Psoas muscle (tissue), 8 donors: ENCODE data around the gene SIRT3. TPM values are rescaled to one million over a fixed set of nuclear protein-coding genes. Genes with fewer than 3 reads are reported as not detected.

ENCODE experiments used
- ATAC-seq, 4 donors: fragments of 200-7000 bp; cut with Tn5 transposase; one replicate each; pipeline ENCODE4 v1.9.1; 2020; ENCODE audit warnings: moderate library complexity in 3 of 4, mild to moderate bottlenecking in 2 of 4
- DNase-seq, 2 donors: peaks; one replicate each; pipeline ENCODE4 v3.0.0-alpha.2; 2020
- H3K27ac ChIP-seq: fragments of 200-600 bp; one replicate; pipeline ENCODE4 v1.8.0; 2022
- H3K27me3 ChIP-seq, 3 donors: fragments of 200-600 bp in 1 of 3; one replicate each; pipeline versions ENCODE4 v1.6.1 to v1.8.0; 2013 to 2022; ENCODE audit warnings: low read length in 2 of 3, mild to moderate bottlenecking in 2 of 3, moderate library complexity in 1 of 3; ENCODE audit not compliant: insufficient read depth in 3 of 3
- H3K36me3 ChIP-seq, 2 donors: fragments of 200-600 bp in 1 of 2; one replicate each; pipeline versions ENCODE4 v1.6.1 to v1.8.0; 2013 to 2022; ENCODE audit warnings: low read depth in 1 of 2, mild to moderate bottlenecking in 1 of 2, moderate library complexity in 1 of 2; ENCODE audit not compliant: insufficient read depth in 1 of 2
- H3K4me1 ChIP-seq: fragments of 200-600 bp; one replicate; pipeline ENCODE4 v1.8.0; 2022
- H3K4me3 ChIP-seq: fragments of 200-600 bp; one replicate; pipeline ENCODE4 v1.8.0; 2022; ENCODE audit warnings: mild to moderate bottlenecking
- H3K9me3 ChIP-seq: fragments of 200-600 bp; one replicate; pipeline ENCODE4 v1.8.0; 2022
- CTCF ChIP-seq: fragments of 200-600 bp; IDR thresholded peaks from one replicate; pipeline ENCODE4 v1.8.0; 2022; ENCODE audit warnings: antibody characterized with exemption
- WGBS, 3 donors: extraction: QIAGEN DNeasy Blood & Tissue Kit; methylation state at CpG; one replicate each; pipeline versions ENCODE4 v1.1.6 to v1.1.7; 2013; 5-methylcytosine and 5-hydroxymethylcytosine counted together
- intact Hi-C, 2 donors: fragments of 100-400 bp; cut with DNase I; formaldehyde crosslinking; loops; one replicate each; pipeline versions ENCODE4 v1.11.0 to v1.14.2; 2022
- polyA plus RNA-seq, 3 donors: library from polyadenylated mRNA; stranded (reverse); fragments of 200-250 nt; gene quantifications; one replicate each; pipeline ENCODE4 v1.2.3, GENCODE V29; 2013
- total RNA-seq, 4 donors: library from RNA; stranded (reverse); fragmentation: NEBNext Ultra II Directional in 2 of 4; extraction: Animal tissue kit (Norgen Biotek cat#: 25700) in 2 of 4; gene quantifications; one replicate each; pipeline versions ENCODE4 v1.2.1 to v1.2.4, GENCODE V29; 2021 to 2023
- donor health status: healthy with polysubstance abuse.
- donor health status: DM: no; HTN: no; CAD: no; lungs with moderate emphysema.
- donor health status: Bipolar disorder and iron deficiency.
- donor health status: healthy.
- donor health status: DM: yes; HTN: yes; CAD: no.
- donor health status: DM: no; HTN: no; CAD: no.
- donor health status: DM: no; HTN: no; CAD: no.
- donor health status: DM: yes; HTN: yes; CAD: no.

The SIRT3 gene
- total and polyA plus RNA-seq, 7 donors = 10.4 to 23.2 (median 15.0) TPM

GRCh38 chr11:230431-230830, 5.7 kb downstream of the SIRT3 start:
- H3K27ac ChIP-seq = no peak overlapping the region
- H3K9me3 ChIP-seq = no peaks in the 10 kb centered on the region
- H3K4me1 ChIP-seq = peaks cover 7% of the 10 kb centered on the region
- ATAC-seq (no peak), DNase-seq (no peak)
- peaks cover 3 to 47% of the 10 kb centered on the region in 2 donors for H3K36me3 ChIP-seq
- H3K4me3 ChIP-seq = no peak overlapping the region
- TF ChIP-seq CTCF = no peak
- no peaks in the 10 kb centered on the region for H3K27me3 ChIP-seq
- intact Hi-C loops = loop anchor here in 1 of 2 donors (10.0 kb wide), 1 partner anchor 274 kb away; the partner anchor contains the start of gene RNH1
- 87 to 92% (median 88%) methylated on average over 10 of the region's 10 CpGs for WGBS, 3 donors

- H3K9me3 ChIP-seq = no peaks in the 10 kb centered on the region
- DNase-seq (no peak), ATAC-seq (peak in 1 of 4 donors; percentile 42)
- H3K4me3 ChIP-seq = no peak overlapping the region
- 82 to 83% (median 83%) methylated on average over 6 of the region's 6 CpGs for WGBS, 3 donors
- H3K27me3 ChIP-seq = no peaks in the 10 kb centered on the region
- H3K4me1 ChIP-seq = no peaks in the 10 kb centered on the region
- intact Hi-C loops = no loop called here
- H3K36me3 ChIP-seq = peaks cover 3 to 45% of the 10 kb centered on the region in 2 donors
- no peak for TF ChIP-seq CTCF
- H3K27ac ChIP-seq = no peak overlapping the region
These were observed 8.2 kb downstream of the SIRT3 start for GRCh38 chr11:227824-228379.

GRCh38 chr11:225734-226453, 10.2 kb downstream of the SIRT3 start:
- no peak for DNase-seq
- Histone ChIP-seq H3K36me3 (peaks cover 0 to 39% of the 10 kb centered on the region in 2 donors), H3K27ac (no peak overlapping the region), H3K4me3 (no peak overlapping the region), H3K27me3 (no peaks in the 10 kb centered on the region), H3K4me1 (no peaks in the 10 kb centered on the region), H3K9me3 (no peaks in the 10 kb centered on the region)
- no peak for TF ChIP-seq CTCF
- intact Hi-C loops = no loop called here
- 90 to 94% (median 91%) methylated on average over 10 of the region's 10 CpGs for WGBS, 3 donors
- ATAC-seq = no peak

- Histone ChIP-seq H3K27ac (no peak overlapping the region), H3K4me1 (no peaks in the 10 kb centered on the region), H3K4me3 (no peak overlapping the region), H3K36me3 (peaks cover 0 to 28% of the 10 kb centered on the region in 2 donors), H3K9me3 (no peaks in the 10 kb centered on the region), H3K27me3 (no peaks in the 10 kb centered on the region)
- ATAC-seq = peak in 2 of 4 donors; percentile 43 to 64
- no peak for TF ChIP-seq CTCF
- 55 to 65% (median 62%) methylated on average over 7 of the region's 7 CpGs for WGBS, 3 donors
- intact Hi-C loops = no loop called here
- no peak for DNase-seq
These were observed 11.7 kb downstream of the SIRT3 start for GRCh38 chr11:224424-224823.
